GM12874 (cell line): ENCODE results near the gene CGB8.
"Not testable (repeated sequence)": the region's sequence is repeated elsewhere in the genome, so short reads cannot be mapped to it uniquely, and the experiment has no call there.

Experiments
- CTCF ChIP-seq: IDR thresholded peaks from 2 replicates; pipeline ENCODE4 v1.5.1; 2011; ENCODE audit warnings: low read depth, mild to moderate bottlenecking, control low read depth, low read length, moderate library complexity; ENCODE audit not compliant: insufficient read depth

CGB8 gene

GRCh38 chr19:49061445-49061844 lies 12.5 kb upstream of the CGB8 start:
- TF ChIP-seq CTCF: no peak

DNA sequence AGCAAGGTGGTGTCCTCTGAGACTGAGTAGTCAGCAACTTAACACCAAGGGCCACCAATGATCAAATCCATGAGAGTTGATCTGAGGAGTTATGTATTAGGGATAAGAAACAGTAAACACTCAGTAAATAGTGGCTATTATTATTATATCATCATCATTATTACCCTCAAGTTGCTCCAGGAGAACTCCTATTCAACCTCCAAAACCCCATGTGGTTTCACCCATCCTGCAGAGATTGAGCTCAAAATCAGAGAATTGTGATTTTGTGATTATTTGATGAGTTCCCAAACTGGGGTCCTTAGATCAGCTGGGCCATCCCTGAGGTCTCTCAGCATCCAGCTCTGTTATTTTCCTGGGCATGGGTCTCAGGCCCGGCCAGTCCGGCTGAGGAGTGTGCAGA lies 12.1 kb upstream of the CGB8 start:
- no peak for TF ChIP-seq CTCF

DNA sequence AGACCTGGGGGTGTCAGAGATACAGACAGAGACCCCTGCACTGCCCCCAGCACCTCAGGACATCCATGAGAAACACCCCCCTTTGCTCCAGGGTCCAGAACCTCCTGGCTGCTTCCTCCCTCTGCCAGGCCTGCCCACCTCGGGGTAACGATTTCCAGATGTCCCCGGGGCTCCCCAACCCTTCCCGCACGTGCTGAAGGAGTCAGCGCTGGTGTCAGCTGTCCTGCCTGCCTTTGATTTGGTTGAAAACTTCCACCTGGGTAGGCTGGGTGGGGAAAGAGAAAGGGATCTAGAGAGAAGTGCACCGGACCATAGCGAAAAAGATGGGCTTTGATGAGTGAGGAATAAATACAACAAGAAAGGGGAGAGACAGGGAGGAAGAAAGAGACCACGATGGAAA lies 10.1 kb upstream of the CGB8 start:
- no peak for TF ChIP-seq CTCF

- TF ChIP-seq CTCF: no peak
Measured at GRCh38 chr19:49058562-49058961, 9.7 kb upstream of the CGB8 start.

DNA sequence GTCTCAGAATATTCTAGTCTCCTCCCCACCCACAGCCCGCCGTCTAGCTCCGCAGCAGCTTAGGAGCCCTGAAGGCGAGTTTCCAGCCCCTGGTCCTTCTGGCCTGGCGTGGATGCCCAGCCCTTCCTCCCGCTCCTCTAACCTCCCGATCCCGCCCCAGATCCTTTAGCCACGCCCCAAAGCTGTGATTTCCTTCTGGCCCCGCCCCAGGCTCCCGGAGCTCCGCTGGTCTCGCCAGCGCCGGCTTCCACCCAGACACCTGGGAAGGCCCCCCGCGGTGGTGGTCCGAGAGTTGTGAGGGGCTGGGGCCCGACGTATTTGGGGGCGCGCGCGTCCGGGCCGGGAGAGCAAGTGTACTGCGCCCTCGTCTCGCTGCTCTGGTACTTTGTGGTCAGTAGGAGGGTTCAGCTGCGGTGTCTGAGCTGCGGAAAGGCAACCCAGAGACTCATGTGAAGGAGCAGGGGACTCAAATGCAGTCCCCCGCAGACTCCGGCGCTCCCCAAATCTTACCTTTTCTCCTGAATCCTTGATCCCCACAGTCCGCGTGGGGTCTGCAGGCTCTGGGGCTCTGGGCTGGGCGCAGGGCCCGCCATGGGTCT lies 8.8 kb upstream of the CGB8 start, which contains the start of gene CGB7:
TSS of gene CGB7 (minus strand) at position 114 of the 599 bp plus-strand sequence. CDS start 2,374 bp downstream, outside the sequence.
- no peak for TF ChIP-seq CTCF

- TF ChIP-seq CTCF: peak; percentile 28; the same call in 1 of the 2 replicates
Measured at GRCh38 chr19:49056101-49056901, 7.4 kb upstream of the CGB8 start.

DNA sequence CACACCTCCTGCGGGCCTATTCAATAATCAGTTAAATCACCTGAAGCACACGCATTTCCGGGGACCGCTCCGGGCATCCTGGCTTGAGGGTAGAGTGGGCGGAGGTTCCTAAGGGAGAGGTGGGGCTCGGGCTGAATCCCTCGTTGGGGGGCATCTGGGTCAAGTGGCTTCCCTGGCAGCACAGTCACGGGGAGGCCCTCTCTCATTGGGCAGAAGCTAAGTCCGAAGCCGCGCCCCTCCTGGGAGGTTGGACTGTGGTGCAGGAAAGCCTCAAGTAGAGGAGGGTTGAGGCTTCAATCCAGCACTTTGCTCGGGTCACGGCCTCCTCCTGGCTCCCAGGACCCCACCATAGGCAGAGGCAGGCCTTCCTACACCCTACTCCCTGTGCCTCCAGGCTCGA lies 5.4 kb downstream of the CGB8 start, which contains the start of gene CGB5:
TSS of gene CGB5 (plus strand) at position 301 of the 400 bp plus-strand sequence. CDS start 362 bp downstream, outside the sequence.
- not testable (repeated sequence) for TF ChIP-seq CTCF
